Measurements from ENCODE around the gene CKLF. TPM values are rescaled to one million over a fixed set of nuclear protein-coding genes. Genes with fewer than 3 reads are reported as not detected.

CKLF gene
- total and polyA plus RNA-seq, 7 donors: 24.1 to 57.4 (median 46.7) TPM

DNA sequence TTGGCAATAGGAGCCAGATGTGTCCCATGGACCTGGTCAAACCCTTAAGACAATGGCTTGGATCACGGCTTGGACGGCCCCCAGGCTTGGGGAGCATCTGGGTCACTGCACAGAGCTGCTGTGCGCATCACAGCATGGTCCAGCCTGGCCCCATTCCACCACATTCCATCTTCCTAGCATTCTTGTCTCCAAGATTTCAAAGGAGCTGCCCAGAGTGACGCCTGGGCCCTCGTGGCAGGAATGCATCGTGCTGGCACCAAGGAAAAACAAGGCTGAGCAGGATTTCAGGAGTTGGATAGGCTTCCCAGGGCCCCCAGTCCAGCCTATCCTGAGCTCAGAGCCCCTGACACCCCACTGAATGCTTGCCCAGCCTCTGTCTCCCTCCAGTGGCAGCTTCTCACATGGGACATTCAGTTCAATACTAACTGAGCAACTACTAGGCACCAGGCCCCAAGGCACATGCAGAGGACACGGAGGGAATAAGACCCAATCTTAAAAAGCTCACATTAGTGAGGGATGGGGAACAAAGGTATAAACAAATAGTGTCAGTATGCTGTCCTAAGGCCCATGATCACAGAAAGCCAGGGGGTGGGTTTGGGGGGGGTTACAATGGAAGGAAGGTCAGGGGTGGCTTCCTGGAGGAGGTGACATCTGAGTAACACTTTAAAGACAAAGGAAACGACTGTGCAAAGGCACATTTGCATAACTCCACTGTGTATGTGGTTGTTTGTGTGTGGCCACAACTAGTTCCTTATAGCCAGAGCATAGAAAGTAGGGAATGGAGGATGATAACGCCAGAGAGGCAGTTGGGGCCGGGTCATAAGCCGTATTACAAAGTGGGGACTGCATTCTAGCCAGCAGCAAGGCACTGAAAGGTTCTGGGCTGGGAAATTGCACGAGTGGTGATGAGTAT is 36.5 kb upstream of the CKLF start:
- peak; percentile 67 for DNase-seq
- intact Hi-C loops (cut with DNase I): no loop called here
- Histone ChIP-seq H3K4me1 (peaks cover 0 to 58% (median 49%) of the 10 kb centered on the region in 4 donors), H3K36me3 (peaks cover 0 to 27% (median 2%) of the 10 kb centered on the region in 4 donors), H3K4me3 (no peak overlapping the region), H3K27ac (peak overlapping the region; percentile 87 to 94 (median 90)), H3K27me3 (no peaks in the 10 kb centered on the region), H3K9me3 (no peaks in the 10 kb centered on the region)
- TF ChIP-seq POLR2A (IDR thresholded peaks at IDR 0.05): no peak
- TF ChIP-seq, protein P1, sequence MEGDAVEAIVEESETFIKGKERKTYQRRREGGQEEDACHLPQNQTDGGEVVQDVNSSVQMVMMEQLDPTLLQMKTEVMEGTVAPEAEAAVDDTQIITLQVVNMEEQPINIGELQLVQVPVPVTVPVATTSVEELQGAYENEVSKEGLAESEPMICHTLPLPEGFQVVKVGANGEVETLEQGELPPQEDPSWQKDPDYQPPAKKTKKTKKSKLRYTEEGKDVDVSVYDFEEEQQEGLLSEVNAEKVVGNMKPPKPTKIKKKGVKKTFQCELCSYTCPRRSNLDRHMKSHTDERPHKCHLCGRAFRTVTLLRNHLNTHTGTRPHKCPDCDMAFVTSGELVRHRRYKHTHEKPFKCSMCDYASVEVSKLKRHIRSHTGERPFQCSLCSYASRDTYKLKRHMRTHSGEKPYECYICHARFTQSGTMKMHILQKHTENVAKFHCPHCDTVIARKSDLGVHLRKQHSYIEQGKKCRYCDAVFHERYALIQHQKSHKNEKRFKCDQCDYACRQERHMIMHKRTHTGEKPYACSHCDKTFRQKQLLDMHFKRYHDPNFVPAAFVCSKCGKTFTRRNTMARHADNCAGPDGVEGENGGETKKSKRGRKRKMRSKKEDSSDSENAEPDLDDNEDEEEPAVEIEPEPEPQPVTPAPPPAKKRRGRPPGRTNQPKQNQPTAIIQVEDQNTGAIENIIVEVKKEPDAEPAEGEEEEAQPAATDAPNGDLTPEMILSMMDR (IDR thresholded peaks at IDR 0.05): peak in 1 of 4 experiments; percentile 27
- 58 to 64% methylated on average over 12 of the region's 12 CpGs for WGBS, 2 donors

DNA sequence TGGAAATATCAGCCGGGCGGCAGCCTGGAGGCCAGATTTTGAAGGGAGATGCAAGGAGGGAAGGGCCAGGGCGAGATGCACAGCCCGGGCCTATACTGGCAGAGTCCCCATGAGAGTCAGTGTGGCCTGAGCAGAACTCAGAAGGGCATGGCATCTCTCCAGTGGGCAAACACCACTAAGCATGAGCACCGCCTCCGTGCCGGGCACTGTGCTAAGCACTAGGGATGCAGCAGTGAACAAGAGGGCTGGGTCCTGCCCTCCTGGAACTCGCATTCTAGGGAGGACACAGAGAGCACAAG is 35.9 kb upstream of the CKLF start:
- TF ChIP-seq EP300 (IDR thresholded peaks at IDR 0.05) (no peak), POLR2A (IDR thresholded peaks at IDR 0.05) (no peak), POLR2AphosphoS5 (IDR thresholded peaks at IDR 0.05) (no peak)
- TF ChIP-seq, protein P1 (IDR thresholded peaks at IDR 0.05): no peak
- H3K27ac ChIP-seq: peak overlapping the region; percentile 87 to 94 (median 90)
- H3K9me3 ChIP-seq: no peaks in the 10 kb centered on the region
- H3K36me3 ChIP-seq: peaks cover 0 to 23% (median 0%) of the 10 kb centered on the region in 4 donors
- H3K4me1 ChIP-seq: peaks cover 0 to 58% (median 44%) of the 10 kb centered on the region in 4 donors
- WGBS, 2 donors: 11 to 23% methylated on average over 8 of the region's 8 CpGs
- H3K27me3 ChIP-seq: no peaks in the 10 kb centered on the region
- no peak for DNase-seq
- no peak overlapping the region for H3K4me3 ChIP-seq
- intact Hi-C loops (cut with DNase I): no loop called here

DNA sequence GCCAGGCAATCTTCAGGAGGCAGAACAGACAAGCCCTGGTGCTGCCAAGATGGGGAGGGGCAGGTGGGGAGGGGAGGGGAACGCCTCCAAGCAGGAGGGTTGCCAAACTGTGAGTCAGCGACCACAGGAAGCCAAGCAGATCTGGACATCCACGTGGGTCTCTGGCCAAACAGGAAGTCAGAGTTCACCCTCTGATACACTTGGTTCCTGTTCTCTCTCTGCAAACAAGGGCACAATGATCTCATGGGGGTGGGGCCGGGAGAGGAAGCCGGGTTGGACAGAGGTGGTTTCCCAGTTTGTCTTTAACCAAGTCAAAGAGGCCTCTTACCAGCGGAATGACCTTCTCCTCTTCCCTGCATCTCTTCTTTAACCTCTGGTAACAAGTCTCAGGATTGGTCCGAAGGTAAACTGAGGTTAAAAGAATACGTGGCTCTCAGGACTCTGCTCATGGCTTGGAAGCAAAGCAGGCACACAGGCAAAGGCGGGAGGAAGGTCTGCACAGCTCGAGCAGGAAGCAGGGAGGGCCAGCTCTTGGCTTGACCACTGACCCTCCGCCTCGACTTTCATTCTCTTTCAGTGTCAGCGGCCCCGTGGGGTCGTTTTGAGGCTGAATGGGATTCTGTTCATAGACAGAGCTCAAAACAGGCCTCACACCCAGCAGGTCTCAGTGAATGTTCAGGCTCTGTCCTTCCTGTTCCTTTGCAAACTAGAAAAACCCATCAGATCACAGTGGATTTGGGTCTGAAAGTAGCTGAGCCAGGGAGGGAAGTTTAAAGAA is 35.4 kb upstream of the CKLF start:
- Histone ChIP-seq H3K27me3 (no peaks in the 10 kb centered on the region), H3K27ac (peak overlapping the region; percentile 87 to 94 (median 90)), H3K36me3 (peaks cover 0 to 18% (median 0%) of the 10 kb centered on the region in 4 donors), H3K4me1 (peaks cover 0 to 58% (median 43%) of the 10 kb centered on the region in 4 donors), H3K9me3 (no peaks in the 10 kb centered on the region), H3K4me3 (peak overlapping the region in 3 of 4 donors; percentile 2 to 19 (median 10))
- TF ChIP-seq EP300 (IDR thresholded peaks at IDR 0.05) (peak in 2 of 4 donors; percentile 69 to 70), POLR2A (IDR thresholded peaks at IDR 0.05) (peak in 1 of 2 donors; percentile 24), POLR2AphosphoS5 (IDR thresholded peaks at IDR 0.05) (peak; percentile 52 to 91 (median 76))
- TF ChIP-seq, protein P1 (IDR thresholded peaks at IDR 0.05): no peak
- intact Hi-C loops (cut with DNase I): loop anchor here (1.0 kb wide), 1 partner anchor 33 kb away; the partner anchor contains the start of gene TK2
- peak; percentile 99 for DNase-seq
- WGBS, 2 donors: 6 to 14% methylated on average over 15 of the region's 15 CpGs

DNA sequence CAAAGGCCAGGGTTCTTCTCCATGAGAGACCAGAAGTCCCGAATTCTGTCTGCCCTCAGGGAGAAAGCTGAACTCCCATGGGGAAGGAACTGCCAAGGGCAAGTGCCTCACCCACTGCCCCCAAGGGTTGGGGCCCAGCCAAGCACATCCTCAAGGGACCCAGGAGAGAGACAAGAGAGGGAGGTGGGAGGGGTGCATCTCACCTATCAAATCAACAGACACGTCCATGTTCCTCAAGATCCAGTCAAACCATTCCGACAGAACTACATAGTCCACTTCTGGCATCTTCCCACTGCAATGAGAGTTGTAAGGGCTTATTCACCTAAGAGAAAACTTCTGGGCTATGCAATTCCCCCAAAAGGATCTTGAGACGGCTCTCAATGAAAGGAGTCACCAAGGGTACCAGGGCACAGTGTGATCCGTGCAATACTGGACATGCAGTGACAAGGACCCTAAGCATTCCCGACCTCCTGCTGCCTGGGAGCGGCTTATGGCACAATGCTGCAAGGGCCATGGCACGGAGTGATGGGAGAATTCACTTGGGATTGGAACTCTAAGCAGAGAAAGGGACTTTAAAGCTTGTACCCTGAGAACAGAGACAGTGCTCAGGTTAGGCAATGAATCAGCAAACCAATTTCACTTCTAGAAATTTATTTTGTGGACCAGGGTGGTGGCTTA is 34.7 kb upstream of the CKLF start:
- Histone ChIP-seq H3K27me3 (no peaks in the 10 kb centered on the region), H3K27ac (peak overlapping the region; percentile 87 to 94 (median 90)), H3K4me1 (peaks cover 0 to 58% (median 41%) of the 10 kb centered on the region in 4 donors), H3K36me3 (peaks cover 0 to 18% (median 0%) of the 10 kb centered on the region in 4 donors), H3K9me3 (no peaks in the 10 kb centered on the region), H3K4me3 (peak overlapping the region in 1 of 4 donors; percentile 10)
- DNase-seq: no peak
- intact Hi-C loops (cut with DNase I): loop anchor here (1.0 kb wide), 1 partner anchor 33 kb away; the partner anchor contains the start of gene TK2
- 83% methylated on average over 8 of the region's 8 CpGs for WGBS, 2 donors
- TF ChIP-seq EP300 (IDR thresholded peaks at IDR 0.05): no peak
- no peak for TF ChIP-seq POLR2A (IDR thresholded peaks at IDR 0.05)
- TF ChIP-seq, protein P1 (IDR thresholded peaks at IDR 0.05): no peak
- no peak for TF ChIP-seq POLR2AphosphoS5 (IDR thresholded peaks at IDR 0.05)
